Stimulated activated CD4-positive, alpha-beta T cell treated with anti-CD3 and anti-CD28 coated beads, Interleukin-12 subunit alpha, Interleukin-12 subunit beta, amount 100 ng/mL, for 4 hours (primary cell): ENCODE data around the gene SPTB.

Experiments used
- DNase-seq: peaks from one replicate; pipeline ENCODE4 v3.0.0-alpha.2; 2020

Gene SPTB

GRCh38 chr14:64704143-64704742 lies 175.5 kb downstream of the SPTB start, which contains the start of gene PLEKHG3:
TSS of gene PLEKHG3 (plus strand) at chr14:64704424. CDS start at chr14:64727632, 23,208 bp downstream.
- DNase-seq: peak; percentile 21

- no peak for DNase-seq
Observed at GRCh38 chr14:64703395-64704142, 176.1 kb downstream of the SPTB start.

GRCh38 chr14:64702493-64703394 lies 177.0 kb downstream of the SPTB start:
- DNase-seq: no peak

GRCh38 chr14:64701660-64702059 lies 178.0 kb downstream of the SPTB start:
- no peak for DNase-seq

- no peak for DNase-seq
Observed at GRCh38 chr14:64700894-64701293, 178.8 kb downstream of the SPTB start.

- no peak for DNase-seq
Observed at GRCh38 chr14:64700290-64700689, 179.4 kb downstream of the SPTB start.

- DNase-seq: no peak
Observed at GRCh38 chr14:64698903-64699302, 180.8 kb downstream of the SPTB start.

- DNase-seq: no peak
Observed at GRCh38 chr14:64696355-64696857, 183.3 kb downstream of the SPTB start.
